Transverse colon (tissue), 4 donors: Measurements from ENCODE around the gene TSTD1. TPM values are rescaled to one million over a fixed set of nuclear protein-coding genes. Genes with fewer than 3 reads are reported as not detected.

Experiments
- DNase-seq: peaks from one replicate; pipeline ENCODE4 v3.0.0-alpha.2; 2019
- H3K27ac ChIP-seq, 4 donors: fragments of 200-600 bp; sonication (generic); 2 replicates each; pipeline ENCODE4 v1.5.1; 2016 to 2018; ENCODE audit warnings: inconsistent platforms in 4 of 4
- H3K27me3 ChIP-seq: fragments of 200-600 bp; sonication (generic); 2 replicates; pipeline ENCODE4 v1.5.1; 2017; ENCODE audit warnings: inconsistent platforms
- H3K36me3 ChIP-seq, 4 donors: fragments of 200-600 bp; sonication (generic); 2 replicates each; pipeline ENCODE4 v1.5.1; 2017 to 2019; ENCODE audit warnings: inconsistent platforms in 4 of 4
- H3K4me1 ChIP-seq, 4 donors: fragments of 200-600 bp; sonication (generic); 2 replicates each; pipeline ENCODE4 v1.5.1; 2017 to 2020; ENCODE audit warnings: inconsistent platforms in 4 of 4
- H3K4me3 ChIP-seq, 4 donors: fragments of 200-600 bp; sonication (generic); 1 replicate in 1 of 4; 2 replicates in 3 of 4; pipeline versions ENCODE4 v1.5.1 to v1.6.1; 2017 to 2019; ENCODE audit warnings: inconsistent platforms in 4 of 4
- H3K9me3 ChIP-seq, 2 donors: fragments of 200-600 bp; sonication (generic); 2 replicates each; pipeline ENCODE4 v1.5.1; 2017 to 2019; ENCODE audit warnings: inconsistent platforms in 2 of 2
- EP300 ChIP-seq: sonication (generic); formaldehyde crosslinking; IDR thresholded peaks from one replicate; pipeline ENCODE4 v1.6.1; 2017; ENCODE audit warnings: antibody characterized with exemption, low read depth
- POLR2A ChIP-seq: fragments of 450-650 bp; IDR thresholded peaks from one replicate; pipeline ENCODE4 v1.6.1; 2016; ENCODE audit warnings: antibody characterized with exemption, mild to moderate bottlenecking, moderate library complexity
- POLR2AphosphoS5 ChIP-seq, 3 donors: sonication (generic); formaldehyde crosslinking; IDR thresholded peaks; one replicate each; pipeline ENCODE4 v1.6.1; 2016; ENCODE audit warnings: antibody characterized with exemption in 3 of 3
- WGBS, 2 donors: methylation state at CpG; one replicate each; pipeline ENCODE4 v1.1.5; 2018; ENCODE audit warnings: low coverage in 1 of 2; 5-methylcytosine and 5-hydroxymethylcytosine counted together
- in situ Hi-C, 4 donors: fragments of 200-750 bp; cut with MboI; loops; one replicate each; pipeline versions ENCODE4 v1.15.0 to v1.15.1; 2017; ENCODE audit warnings: low sequenced_read_pairs in 3 of 4, low pct_ligation_motif_present in 1 of 4, low pct_unique_long_range_greater_than_20kb in 1 of 4
- intact Hi-C: fragments of 100-400 bp; cut with DNase I; formaldehyde crosslinking; loops from one replicate; pipeline ENCODE4 v1.15.1; 2023; ENCODE audit warnings: low total_unique reads
- total RNA-seq, 4 donors: library from RNA; depleted of rRNA; stranded (reverse); fragments of >200 nt; gene quantifications; one replicate each; pipeline ENCODE4 v1.1.0, GENCODE V29; 2016
- TF ChIP-seq, protein P1 (sequence below), 5 experiments: fragments of 200-600 bp in 3 of 5; fragments of 450-650 bp in 2 of 5; sonication (generic) in 3 of 5; IDR thresholded peaks; 1 replicate in 2 of 5; 2 replicates in 3 of 5; pipeline ENCODE4 v1.5.1; 2016 to 2017; ENCODE audit warnings: antibody characterized with exemption in 5 of 5, inconsistent platforms in 3 of 5, mild to moderate bottlenecking in 2 of 5, moderate library complexity in 1 of 5

TSTD1 gene
- total RNA-seq, 4 donors from 2014 or later: 104 to 224 (median 191) TPM

GRCh38 chr1:161006563-161006962, 32.2 kb downstream of the TSTD1 start:
- 95 to 97% methylated on average over 4 to 8 of the region's 8 CpGs for WGBS, 2 donors
- intact Hi-C loops (no loop called here), in situ Hi-C loops (no loop called here)
- no peaks in the 10 kb centered on the region for H3K27me3 ChIP-seq
- no peaks in the 10 kb centered on the region for H3K36me3 ChIP-seq
- H3K4me3 ChIP-seq: no peak overlapping the region
- DNase-seq: no peak
- H3K27ac ChIP-seq: no peak overlapping the region
- H3K4me1 ChIP-seq: no peaks in the 10 kb centered on the region
- no peaks in the 10 kb centered on the region for H3K9me3 ChIP-seq
- TF ChIP-seq POLR2A: no peak
- TF ChIP-seq EP300: no peak
- TF ChIP-seq, protein P1, sequence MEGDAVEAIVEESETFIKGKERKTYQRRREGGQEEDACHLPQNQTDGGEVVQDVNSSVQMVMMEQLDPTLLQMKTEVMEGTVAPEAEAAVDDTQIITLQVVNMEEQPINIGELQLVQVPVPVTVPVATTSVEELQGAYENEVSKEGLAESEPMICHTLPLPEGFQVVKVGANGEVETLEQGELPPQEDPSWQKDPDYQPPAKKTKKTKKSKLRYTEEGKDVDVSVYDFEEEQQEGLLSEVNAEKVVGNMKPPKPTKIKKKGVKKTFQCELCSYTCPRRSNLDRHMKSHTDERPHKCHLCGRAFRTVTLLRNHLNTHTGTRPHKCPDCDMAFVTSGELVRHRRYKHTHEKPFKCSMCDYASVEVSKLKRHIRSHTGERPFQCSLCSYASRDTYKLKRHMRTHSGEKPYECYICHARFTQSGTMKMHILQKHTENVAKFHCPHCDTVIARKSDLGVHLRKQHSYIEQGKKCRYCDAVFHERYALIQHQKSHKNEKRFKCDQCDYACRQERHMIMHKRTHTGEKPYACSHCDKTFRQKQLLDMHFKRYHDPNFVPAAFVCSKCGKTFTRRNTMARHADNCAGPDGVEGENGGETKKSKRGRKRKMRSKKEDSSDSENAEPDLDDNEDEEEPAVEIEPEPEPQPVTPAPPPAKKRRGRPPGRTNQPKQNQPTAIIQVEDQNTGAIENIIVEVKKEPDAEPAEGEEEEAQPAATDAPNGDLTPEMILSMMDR (IDR thresholded peaks at IDR 0.05): no peak
- TF ChIP-seq POLR2AphosphoS5 (IDR thresholded peaks at IDR 0.05): no peak

- TF ChIP-seq, protein P1 (IDR thresholded peaks at IDR 0.05): no peak
- TF ChIP-seq POLR2A: no peak
- TF ChIP-seq EP300: no peak
- no peak for TF ChIP-seq POLR2AphosphoS5 (IDR thresholded peaks at IDR 0.05)
- in situ Hi-C loops: no loop called here
Observed at GRCh38 chr1:161001525-161001924, 37.2 kb downstream of the TSTD1 start.

GRCh38 chr1:161000736-161001480, 37.9 kb downstream of the TSTD1 start:
- peaks cover 0 to 22% (median 0%) of the 10 kb centered on the region in 4 donors for H3K36me3 ChIP-seq
- WGBS, 2 donors: 76% methylated on average over 11 of the region's 11 CpGs; no CpG with 5 or more reads in 1 of the 2 donors
- in situ Hi-C loops (no loop called here), intact Hi-C loops (no loop called here)
- H3K4me3 ChIP-seq: no peak overlapping the region
- no peaks in the 10 kb centered on the region for H3K9me3 ChIP-seq
- H3K27ac ChIP-seq: no peak overlapping the region
- H3K27me3 ChIP-seq: no peaks in the 10 kb centered on the region
- DNase-seq: no peak
- peaks cover 0 to 17% (median 2%) of the 10 kb centered on the region in 4 donors for H3K4me1 ChIP-seq
- TF ChIP-seq, protein P1 (IDR thresholded peaks at IDR 0.05): no peak
- TF ChIP-seq POLR2AphosphoS5 (IDR thresholded peaks at IDR 0.05) (no peak), EP300 (no peak), POLR2A (no peak)

More at GRCh38 chr1:161001525-161001924, 37.2 kb downstream of the TSTD1 start:
- H3K9me3 ChIP-seq: no peaks in the 10 kb centered on the region
- no peak overlapping the region for H3K4me3 ChIP-seq
- H3K27ac ChIP-seq: no peak overlapping the region
- no peak for DNase-seq
- H3K4me1 ChIP-seq: peaks cover 0 to 14% (median 2%) of the 10 kb centered on the region in 4 donors
- intact Hi-C loops: no loop called here
- H3K27me3 ChIP-seq: no peaks in the 10 kb centered on the region
- WGBS, 2 donors: 63 to 77% methylated on average over 5 of the region's 5 CpGs
- peaks cover 0 to 22% (median 0%) of the 10 kb centered on the region in 4 donors for H3K36me3 ChIP-seq

- no peak for DNase-seq
- Histone ChIP-seq H3K36me3 (peaks cover 0 to 22% (median 0%) of the 10 kb centered on the region in 4 donors), H3K4me1 (peaks cover 0 to 17% (median 2%) of the 10 kb centered on the region in 4 donors), H3K4me3 (no peak overlapping the region), H3K27me3 (no peaks in the 10 kb centered on the region), H3K27ac (no peak overlapping the region), H3K9me3 (no peaks in the 10 kb centered on the region)
- no peak for TF ChIP-seq POLR2A
- TF ChIP-seq EP300: no peak
- TF ChIP-seq, protein P1 (IDR thresholded peaks at IDR 0.05): no peak
- no peak for TF ChIP-seq POLR2AphosphoS5 (IDR thresholded peaks at IDR 0.05)
- intact Hi-C loops: loop anchor here (5.0 kb wide), 1 partner anchor 98 kb away; the partner anchor contains the start of gene KLHDC9
- 91% methylated on average over 5 of the region's 5 CpGs; no CpG with 5 or more reads in 1 of the 2 donors for WGBS, 2 donors
- in situ Hi-C loops: loop anchor here in 3 of 4 donors (5.0 to 10.0 kb wide), 3 partner anchors 93 to 98 kb away; partner anchors contain the start of gene KLHDC9 (in 2 of the 3)
Observed at GRCh38 chr1:160999376-160999775, 39.4 kb downstream of the TSTD1 start.
